WTC11 (cell line): Measurements from ENCODE around the gene GNL3. TPM values are rescaled to one million over a fixed set of nuclear protein-coding genes. Genes with fewer than 3 reads are reported as not detected.
A peak's percentile ranks its signal among the peaks of the same experiment; 100 is the strongest.

Experiments used
- ATF1 ChIP-seq: sonication (generic); formaldehyde crosslinking; IDR thresholded peaks from 2 replicates; pipeline ENCODE4 v1.8.1; 2023; ENCODE audit warnings: mild to moderate bottlenecking, moderate library complexity, missing genetic modification reagents
- ATF2 ChIP-seq: sonication (generic); formaldehyde crosslinking; IDR thresholded peaks from 2 replicates; pipeline ENCODE4 v1.8.1; 2022; ENCODE audit warnings: low read depth, missing genetic modification reagents, borderline replicate concordance
- CBFB ChIP-seq: sonication (generic); formaldehyde crosslinking; IDR thresholded peaks from 2 replicates; pipeline ENCODE4 v1.8.1; 2022; ENCODE audit warnings: mild to moderate bottlenecking, low read depth, missing genetic modification reagents
- ELF4 ChIP-seq: sonication (generic); formaldehyde crosslinking; IDR thresholded peaks from 2 replicates; pipeline ENCODE4 v1.8.1; 2022; ENCODE audit warnings: low read depth, mild to moderate bottlenecking, moderate library complexity, missing genetic modification reagents
- EMX1 ChIP-seq: fragments of 250-450 bp; sonication (Bioruptor Pico); IDR thresholded peaks from 2 replicates; pipeline ENCODE4 v1.8.0; 2021; ENCODE audit warnings: mild to moderate bottlenecking
- ESRRA ChIP-seq: sonication (generic); formaldehyde crosslinking; IDR thresholded peaks from 2 replicates; pipeline ENCODE4 v1.8.1; 2022; ENCODE audit warnings: mild to moderate bottlenecking, missing genetic modification reagents, borderline replicate concordance
- GRHL2 ChIP-seq: fragments of 250-450 bp; sonication (Bioruptor Pico); IDR thresholded peaks from 2 replicates; pipeline ENCODE4 v1.8.0; 2022; ENCODE audit warnings: mild to moderate bottlenecking, moderate library complexity; ENCODE audit not compliant: insufficient replicate concordance, severe bottlenecking
- KAT7 ChIP-seq: sonication (generic); formaldehyde crosslinking; IDR thresholded peaks from 2 replicates; pipeline ENCODE4 v1.8.1; 2023; ENCODE audit warnings: missing genetic modification reagents, mild to moderate bottlenecking, borderline replicate concordance
- MXD4 ChIP-seq: fragments of 250-450 bp; sonication (Bioruptor Pico); IDR thresholded peaks from 2 replicates; pipeline ENCODE4 v1.8.0; 2021; ENCODE audit warnings: mild to moderate bottlenecking, moderate library complexity, borderline replicate concordance
- MYBL2 ChIP-seq: sonication (generic); formaldehyde crosslinking; IDR thresholded peaks from 2 replicates; pipeline ENCODE4 v1.8.1; 2023; ENCODE audit warnings: mild to moderate bottlenecking, moderate library complexity, missing genetic modification reagents
- NFATC4 ChIP-seq: fragments of 250-450 bp; sonication (Bioruptor Pico); IDR thresholded peaks from 2 replicates; pipeline ENCODE4 v1.9.0; 2021; ENCODE audit warnings: mild to moderate bottlenecking
- NFYB ChIP-seq: sonication (generic); formaldehyde crosslinking; conservative IDR thresholded peaks from 2 replicates; pipeline ENCODE4 v1.8.0; 2022; ENCODE audit warnings: low read depth, missing genetic modification reagents
- NR2C2 ChIP-seq: sonication (generic); formaldehyde crosslinking; IDR thresholded peaks from 2 replicates; pipeline ENCODE4 v1.8.0; 2022; ENCODE audit warnings: mild to moderate bottlenecking, missing genetic modification reagents
- NR3C1 ChIP-seq: sonication (generic); formaldehyde crosslinking; conservative IDR thresholded peaks from 2 replicates; pipeline ENCODE4 v1.8.1; 2023; ENCODE audit warnings: low read depth, mild to moderate bottlenecking, missing genetic modification reagents
- OVOL2 ChIP-seq: fragments of 250-450 bp; sonication (Bioruptor Pico); IDR thresholded peaks from 2 replicates; pipeline ENCODE4 v1.9.0; 2021; ENCODE audit warnings: mild to moderate bottlenecking, borderline replicate concordance
- PREB ChIP-seq: sonication (generic); formaldehyde crosslinking; IDR thresholded peaks from 2 replicates; pipeline ENCODE4 v1.8.1; 2022; ENCODE audit warnings: mild to moderate bottlenecking, missing genetic modification reagents, moderate library complexity, borderline replicate concordance
- PRRX2 ChIP-seq: fragments of 250-450 bp; sonication (Bioruptor Pico); IDR thresholded peaks from 2 replicates; pipeline ENCODE4 v1.8.0; 2021; ENCODE audit warnings: mild to moderate bottlenecking
- SMAD3 ChIP-seq: sonication (generic); formaldehyde crosslinking; IDR thresholded peaks from 2 replicates; pipeline ENCODE4 v1.8.0; 2022; ENCODE audit warnings: missing genetic modification reagents, mild to moderate bottlenecking, borderline replicate concordance
- STAT6 ChIP-seq: sonication (generic); formaldehyde crosslinking; conservative IDR thresholded peaks from 2 replicates; pipeline ENCODE4 v1.8.1; 2023; ENCODE audit warnings: mild to moderate bottlenecking, low read depth, missing genetic modification reagents, moderate library complexity
- TP53 ChIP-seq: sonication (generic); formaldehyde crosslinking; IDR thresholded peaks from 2 replicates; pipeline ENCODE4 v1.8.1; 2023; ENCODE audit warnings: mild to moderate bottlenecking, missing genetic modification reagents
- ZBTB21 ChIP-seq: sonication (generic); formaldehyde crosslinking; IDR thresholded peaks from 2 replicates; pipeline ENCODE4 v1.8.1; 2023; ENCODE audit warnings: mild to moderate bottlenecking, missing genetic modification reagents, borderline replicate concordance
- ZNF138 ChIP-seq: sonication (generic); formaldehyde crosslinking; conservative IDR thresholded peaks from 2 replicates; pipeline ENCODE4 v1.8.1; 2022; ENCODE audit warnings: mild to moderate bottlenecking, moderate library complexity, missing genetic modification reagents
- ZNF263 ChIP-seq: sonication (generic); formaldehyde crosslinking; IDR thresholded peaks from 2 replicates; pipeline ENCODE4 v1.8.1; 2022; ENCODE audit warnings: low read depth, mild to moderate bottlenecking, moderate library complexity, missing genetic modification reagents
- total RNA-seq: library from RNA; stranded (reverse); gene quantifications from 3 replicates; pipeline ENCODE4 v1.2.3, GENCODE V29; 2021
- TF ChIP-seq, protein P1 (sequence below): sonication (generic); formaldehyde crosslinking; IDR thresholded peaks from 2 replicates; pipeline ENCODE4 v1.8.0; 2022; ENCODE audit warnings: mild to moderate bottlenecking, missing genetic modification reagents
- TF ChIP-seq, protein P2 (sequence below): fragments of 250-450 bp; sonication (Bioruptor Pico); conservative IDR thresholded peaks from 2 replicates; pipeline ENCODE4 v1.9.0; 2021; ENCODE audit warnings: mild to moderate bottlenecking
- TF ChIP-seq, protein P3 (sequence below): sonication (generic); formaldehyde crosslinking; IDR thresholded peaks from 2 replicates; pipeline ENCODE4 v1.8.0; 2022; ENCODE audit warnings: mild to moderate bottlenecking, missing genetic modification reagents
- TF ChIP-seq, protein P4 (sequence below): sonication (generic); formaldehyde crosslinking; IDR thresholded peaks from 2 replicates; pipeline ENCODE4 v1.8.0; 2022; ENCODE audit warnings: mild to moderate bottlenecking, missing genetic modification reagents
- TF ChIP-seq, protein P5 (sequence below): sonication (generic); formaldehyde crosslinking; conservative IDR thresholded peaks from 2 replicates; pipeline ENCODE4 v1.8.1; 2022; ENCODE audit warnings: mild to moderate bottlenecking, missing genetic modification reagents

Gene GNL3
- total RNA-seq, 1 experiment from 2014 or later = 180 TPM

GRCh38 chr3:52685709-52686691 lies at the start of gene GNL3, which contains the start of gene PBRM1 (continued):
- TF ChIP-seq ATF2 (no peak), OVOL2 (CRISPR knock-in tag) (no peak), ZNF263 (CRISPR knock-in tag) (no peak), ZNF138 (CRISPR knock-in tag) (no peak), PREB (CRISPR knock-in tag) (peak; percentile 12; the same call in 1 of the 2 replicates), ESRRA (no peak), CBFB (CRISPR knock-in tag) (peak; percentile 34; the same call in 1 of the 2 replicates), NFATC4 (no peak), MYBL2 (peak; percentile 71; the same call in 1 of the 2 replicates), ATF1 (CRISPR knock-in tag) (no peak), TP53 (CRISPR knock-in tag) (no peak; the same call in 1 of the 2 replicates), PRRX2 (CRISPR knock-in tag) (no peak), SMAD3 (0 out of 2 replicates have a peak, but pooled peaks have one; percentile 34), GRHL2 (CRISPR knock-in tag) (no peak), NFYB (peak; percentile 24; the same call in 1 of the 2 replicates), KAT7 (no peak), STAT6 (CRISPR knock-in tag) (no peak), EMX1 (CRISPR knock-in tag) (no peak; the same call in 1 of the 2 replicates), ELF4 (CRISPR knock-in tag) (no peak), NR3C1 (CRISPR knock-in tag) (no peak), MXD4 (no peak), ZBTB21 (CRISPR knock-in tag) (0 out of 2 replicates have a peak, but pooled peaks have one; percentile 69), NR2C2 (CRISPR knock-in tag) (no peak)
- TF ChIP-seq, protein P1, sequence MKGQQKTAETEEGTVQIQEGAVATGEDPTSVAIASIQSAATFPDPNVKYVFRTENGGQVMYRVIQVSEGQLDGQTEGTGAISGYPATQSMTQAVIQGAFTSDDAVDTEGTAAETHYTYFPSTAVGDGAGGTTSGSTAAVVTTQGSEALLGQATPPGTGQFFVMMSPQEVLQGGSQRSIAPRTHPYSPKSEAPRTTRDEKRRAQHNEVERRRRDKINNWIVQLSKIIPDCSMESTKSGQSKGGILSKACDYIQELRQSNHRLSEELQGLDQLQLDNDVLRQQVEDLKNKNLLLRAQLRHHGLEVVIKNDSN (CRISPR knock-in tag) = peak; percentile 77
- TF ChIP-seq, protein P2, sequence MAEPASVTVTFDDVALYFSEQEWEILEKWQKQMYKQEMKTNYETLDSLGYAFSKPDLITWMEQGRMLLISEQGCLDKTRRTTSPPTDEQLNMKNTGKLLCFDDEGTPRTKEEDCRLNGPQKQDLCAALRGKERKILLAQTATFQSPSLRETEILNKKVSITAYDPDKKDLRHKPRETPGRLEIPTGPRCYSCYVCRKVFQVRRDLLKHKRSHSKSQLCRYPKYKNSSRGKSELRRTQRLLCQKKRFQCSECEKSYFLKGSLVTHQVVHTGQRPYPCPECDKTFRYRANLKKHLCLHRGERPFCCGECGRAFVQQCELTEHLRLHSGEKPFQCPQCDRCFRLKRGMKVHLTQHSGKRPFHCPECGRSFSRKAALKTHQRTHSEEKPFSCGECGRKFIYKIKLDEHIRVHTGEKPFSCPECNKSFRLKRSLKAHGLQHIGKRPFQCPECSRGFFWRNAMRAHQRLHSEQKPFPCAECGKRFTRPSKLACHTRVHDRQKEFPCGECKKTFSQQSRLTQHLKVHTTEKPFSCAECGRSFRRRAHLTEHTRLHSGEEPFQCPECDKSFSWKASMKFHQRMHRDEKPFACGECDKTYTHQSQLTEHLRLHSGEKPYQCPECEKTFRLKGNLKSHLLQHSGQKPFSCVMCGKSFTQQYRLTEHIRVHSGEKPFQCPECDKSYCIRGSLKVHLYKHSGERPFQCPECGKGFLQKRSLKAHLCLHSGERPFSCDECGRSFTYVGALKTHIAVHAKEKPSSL (CRISPR knock-in tag) = no peak
- TF ChIP-seq, protein P3, sequence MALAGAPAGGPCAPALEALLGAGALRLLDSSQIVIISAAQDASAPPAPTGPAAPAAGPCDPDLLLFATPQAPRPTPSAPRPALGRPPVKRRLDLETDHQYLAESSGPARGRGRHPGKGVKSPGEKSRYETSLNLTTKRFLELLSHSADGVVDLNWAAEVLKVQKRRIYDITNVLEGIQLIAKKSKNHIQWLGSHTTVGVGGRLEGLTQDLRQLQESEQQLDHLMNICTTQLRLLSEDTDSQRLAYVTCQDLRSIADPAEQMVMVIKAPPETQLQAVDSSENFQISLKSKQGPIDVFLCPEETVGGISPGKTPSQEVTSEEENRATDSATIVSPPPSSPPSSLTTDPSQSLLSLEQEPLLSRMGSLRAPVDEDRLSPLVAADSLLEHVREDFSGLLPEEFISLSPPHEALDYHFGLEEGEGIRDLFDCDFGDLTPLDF (CRISPR knock-in tag) = no peak
- TF ChIP-seq, protein P4, sequence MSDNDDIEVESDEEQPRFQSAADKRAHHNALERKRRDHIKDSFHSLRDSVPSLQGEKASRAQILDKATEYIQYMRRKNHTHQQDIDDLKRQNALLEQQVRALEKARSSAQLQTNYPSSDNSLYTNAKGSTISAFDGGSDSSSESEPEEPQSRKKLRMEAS (CRISPR knock-in tag) = peak; percentile 100
- TF ChIP-seq, protein P5, sequence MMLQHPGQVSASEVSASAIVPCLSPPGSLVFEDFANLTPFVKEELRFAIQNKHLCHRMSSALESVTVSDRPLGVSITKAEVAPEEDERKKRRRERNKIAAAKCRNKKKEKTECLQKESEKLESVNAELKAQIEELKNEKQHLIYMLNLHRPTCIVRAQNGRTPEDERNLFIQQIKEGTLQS (CRISPR knock-in tag) = no peak
